Activated CD4-positive, alpha-beta T cell treated with anti-CD3 and anti-CD28 coated beads for 36 hours (primary cell): Measurements from ENCODE around the gene OGFRL1. TPM values are rescaled to one million over a fixed set of nuclear protein-coding genes. Genes with fewer than 3 reads are reported as not detected.
A peak's percentile ranks its signal among the peaks of the same experiment; 100 is the strongest.
"Not testable (repeated sequence)": the region's sequence is repeated elsewhere in the genome, so short reads cannot be mapped to it uniquely, and the experiment has no call there.

Experiments
- ATAC-seq: fragments of 200-7000 bp; cut with Tn5 transposase; one replicate; pipeline ENCODE4 v1.10.0; 2021; ENCODE audit warnings: mild to moderate bottlenecking, moderate library complexity
- CTCF ChIA-PET: fragments of 350-600 bp; sonication (Branson Sonifier 250); formaldehyde crosslinking; loops from one replicate; lab custom pipeline; 2021; ENCODE audit warnings: antibody characterized with exemption; lab: Charles Lee
- POLR2A ChIA-PET: fragments of 350-600 bp; sonication (Branson Sonifier 250); formaldehyde crosslinking; loops from one replicate; lab custom pipeline; 2021; ENCODE audit warnings: antibody characterized with exemption, inconsistent platforms; lab: Charles Lee
- DNase-seq: peaks from one replicate; pipeline ENCODE4 v3.0.0-alpha.2; 2020
- H3K27ac Mint-ChIP-seq: one replicate; pipeline ENCODE4 v1.8.0; 2021; ENCODE audit warnings: mixed read lengths
- H3K27me3 Mint-ChIP-seq: one replicate; pipeline ENCODE4 v1.8.0; 2021; ENCODE audit warnings: mixed read lengths
- H3K36me3 Mint-ChIP-seq: one replicate; pipeline ENCODE4 v1.8.0; 2021; ENCODE audit warnings: low read depth, mixed read lengths
- H3K4me1 Mint-ChIP-seq: one replicate; pipeline ENCODE4 v1.8.0; 2021; ENCODE audit warnings: mixed read lengths
- H3K4me3 Mint-ChIP-seq: one replicate; pipeline ENCODE4 v1.8.0; 2021; ENCODE audit warnings: mild to moderate bottlenecking, moderate library complexity, mixed read lengths
- H3K9me3 Mint-ChIP-seq: one replicate; pipeline ENCODE4 v1.8.0; 2021; ENCODE audit warnings: low read depth, mixed read lengths
- intact Hi-C, 2 experiments: fragments of 100-400 bp; cut with DNase I in 1 of 2; cut with micrococcal nuclease in 1 of 2; formaldehyde crosslinking; loops; one replicate each; pipeline versions ENCODE4 v1.14.2 to v1.15.1; 2022 to 2024; cut with DNase I, micrococcal nuclease
- total RNA-seq, 2 experiments: library from RNA; stranded (reverse); gene quantifications; one replicate each; pipeline ENCODE4 v1.2.3, GENCODE V29; 2021

Gene OGFRL1
- total RNA-seq, 2 experiments from 2014 or later = 4.0 to 4.3 TPM

- H3K9me3 Mint-ChIP-seq = no peaks in the 10 kb centered on the region
- ChIA-PET POLR2A (no interaction called here), CTCF (no interaction called here)
- no peak for DNase-seq
- peaks cover 3% of the 10 kb centered on the region for H3K27me3 Mint-ChIP-seq
- no peak overlapping the region for H3K4me3 Mint-ChIP-seq
- H3K36me3 Mint-ChIP-seq = no peaks in the 10 kb centered on the region
- ATAC-seq = no peak
- H3K27ac Mint-ChIP-seq = no peak overlapping the region
- intact Hi-C loops = no loop called here
- H3K4me1 Mint-ChIP-seq = no peaks in the 10 kb centered on the region
Observed at GRCh38 chr6:71258078-71258866, 30.3 kb upstream of the OGFRL1 start.

DNA sequence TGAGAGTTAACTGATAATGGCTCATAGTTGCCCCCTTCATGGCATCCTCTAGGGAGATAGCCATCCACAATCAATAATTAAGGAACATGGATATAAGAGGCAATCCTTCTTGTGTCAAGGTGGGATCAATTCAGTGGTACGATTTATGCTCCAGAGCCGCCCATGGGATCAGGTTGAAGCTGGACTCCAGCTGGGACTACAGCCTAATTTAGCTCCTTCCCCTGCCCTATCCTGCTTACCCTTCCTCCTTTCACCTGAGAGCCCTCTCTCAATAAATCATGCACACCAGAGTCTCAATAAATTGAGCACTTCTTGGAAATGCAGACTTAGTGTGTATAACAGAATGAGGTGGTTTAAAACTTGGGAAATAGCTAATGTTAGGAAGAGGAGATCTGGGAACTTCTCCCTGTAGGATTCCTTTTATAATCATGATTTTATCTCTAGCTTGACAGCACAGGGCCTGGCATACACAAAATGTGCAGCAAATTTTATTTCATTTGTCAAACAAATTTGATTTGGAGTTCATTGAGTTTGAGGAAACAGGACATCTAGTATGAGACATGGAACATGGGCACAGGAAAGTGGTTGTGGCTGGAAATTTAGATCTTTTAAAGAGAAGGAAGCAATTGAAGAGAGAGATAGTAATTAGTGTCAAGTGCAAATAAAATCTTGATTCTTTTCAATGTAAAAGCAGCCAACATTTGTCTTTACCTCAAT lies 28.6 kb upstream of the OGFRL1 start:
- Mint-ChIP-seq H3K4me1 (no peaks in the 10 kb centered on the region), H3K27ac (no peak overlapping the region), H3K27me3 (peaks cover 3% of the 10 kb centered on the region), H3K36me3 (no peaks in the 10 kb centered on the region), H3K4me3 (no peak overlapping the region), H3K9me3 (no peaks in the 10 kb centered on the region)
- intact Hi-C loops = no loop called here
- no peak for DNase-seq
- no peak for ATAC-seq
- CTCF ChIA-PET = no interaction called here
- POLR2A ChIA-PET = no interaction called here

- Mint-ChIP-seq H3K4me3 (no peak overlapping the region), H3K27me3 (peaks cover 4% of the 10 kb centered on the region), H3K4me1 (no peaks in the 10 kb centered on the region), H3K36me3 (no peaks in the 10 kb centered on the region), H3K27ac (no peak overlapping the region), H3K9me3 (no peaks in the 10 kb centered on the region)
- ChIA-PET POLR2A (no interaction called here), CTCF (no interaction called here)
- DNase-seq (no peak), ATAC-seq (no peak)
- intact Hi-C loops = no loop called here
Observed at GRCh38 chr6:71262914-71263313, 25.7 kb upstream of the OGFRL1 start.

DNA sequence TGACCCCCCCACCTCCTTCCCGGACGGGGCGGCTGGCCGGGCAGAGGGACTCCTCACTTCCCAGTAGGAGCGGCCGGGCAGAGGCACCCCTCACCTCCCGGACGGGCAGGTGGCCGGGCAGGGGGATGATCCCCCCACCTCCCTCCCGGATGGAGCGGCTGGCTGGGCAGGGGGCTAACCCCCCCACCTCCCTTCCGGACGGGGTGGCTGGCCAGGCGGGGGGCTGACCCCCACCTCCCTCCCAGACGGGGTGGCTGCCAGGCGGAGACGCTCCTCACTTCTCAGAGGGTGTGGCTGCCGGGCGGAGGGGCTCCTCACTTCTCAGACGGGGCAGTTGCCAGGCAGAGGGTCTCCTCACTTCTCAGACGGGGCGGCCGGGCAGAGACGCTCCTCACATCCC lies 22.2 kb upstream of the OGFRL1 start:
- ATAC-seq, POLR2A ChIA-PET, H3K27ac Mint-ChIP-seq: not testable (repeated sequence)

GRCh38 chr6:71268735-71269437 lies 19.7 kb upstream of the OGFRL1 start:
- Mint-ChIP-seq H3K4me1 (no peaks in the 10 kb centered on the region), H3K27ac (no peak overlapping the region), H3K4me3 (no peak overlapping the region), H3K27me3 (peaks cover 6% of the 10 kb centered on the region), H3K36me3 (no peaks in the 10 kb centered on the region), H3K9me3 (peaks cover 6% of the 10 kb centered on the region)
- ATAC-seq (no peak), DNase-seq (no peak)
- intact Hi-C loops = no loop called here
- CTCF ChIA-PET = no interaction called here
- POLR2A ChIA-PET = no interaction called here

More for the DNA sequence above, 22.2 kb upstream of the OGFRL1 start:
- CTCF ChIA-PET, H3K36me3 Mint-ChIP-seq, H3K4me1 Mint-ChIP-seq, H3K9me3 Mint-ChIP-seq, H3K27me3 Mint-ChIP-seq, DNase-seq, H3K4me3 Mint-ChIP-seq, intact Hi-C loops: not testable (repeated sequence)

GRCh38 chr6:71277926-71278600 lies 10.5 kb upstream of the OGFRL1 start:
- Mint-ChIP-seq H3K4me3 (no peak overlapping the region), H3K27me3 (no peaks in the 10 kb centered on the region), H3K9me3 (no peaks in the 10 kb centered on the region), H3K36me3 (no peaks in the 10 kb centered on the region), H3K27ac (no peak overlapping the region), H3K4me1 (no peaks in the 10 kb centered on the region)
- ChIA-PET CTCF (interaction anchor here (0.7 kb wide), 2 partner anchors 10 to 12 kb away, joined by 4 to 5 read pairs; partner anchors contain the start of gene OGFRL1), POLR2A (no interaction called here)
- intact Hi-C loops = no loop called here
- ATAC-seq (no peak), DNase-seq (no peak)

- no peak for ATAC-seq
- H3K4me3 Mint-ChIP-seq = no peak overlapping the region
- no peaks in the 10 kb centered on the region for H3K27me3 Mint-ChIP-seq
- no peak overlapping the region for H3K27ac Mint-ChIP-seq
- no peaks in the 10 kb centered on the region for H3K4me1 Mint-ChIP-seq
- intact Hi-C loops = no loop called here
- H3K9me3 Mint-ChIP-seq = no peaks in the 10 kb centered on the region
- no peak for DNase-seq
- no peaks in the 10 kb centered on the region for H3K36me3 Mint-ChIP-seq
- CTCF ChIA-PET = no interaction called here
- POLR2A ChIA-PET = interaction anchor here (1.0 kb wide), 1 partner anchor 9 kb away, joined by 3 read pairs; no protein-coding TSS in a partner anchor
Observed at GRCh38 chr6:71279321-71279720, 9.3 kb upstream of the OGFRL1 start.

DNA sequence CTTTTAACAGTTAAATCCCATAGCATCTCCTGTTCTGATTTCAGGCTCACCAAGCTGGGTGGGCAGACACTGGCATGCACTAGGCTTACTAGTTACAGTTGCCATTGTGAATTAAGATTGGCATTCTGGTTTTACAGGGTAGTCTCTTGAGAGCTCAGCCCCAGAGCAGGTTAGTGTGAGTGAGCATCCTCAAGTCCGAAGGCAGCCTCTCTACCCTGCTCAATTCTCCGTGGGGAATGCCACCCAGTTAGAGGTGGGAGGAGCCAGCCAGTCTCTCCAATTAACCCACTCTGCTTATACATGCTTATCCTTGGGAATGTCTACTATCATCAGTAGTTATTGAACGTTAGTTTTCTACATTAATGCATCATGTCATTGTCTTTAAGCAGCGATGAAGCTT lies 8.9 kb upstream of the OGFRL1 start:
- H3K27ac Mint-ChIP-seq = no peak overlapping the region
- intact Hi-C loops = no loop called here
- CTCF ChIA-PET = no interaction called here
- POLR2A ChIA-PET = interaction anchor here (1.0 kb wide), 1 partner anchor 9 kb away, joined by 3 read pairs; no protein-coding TSS in a partner anchor
- H3K4me3 Mint-ChIP-seq = no peak overlapping the region
- DNase-seq = no peak
- no peaks in the 10 kb centered on the region for H3K36me3 Mint-ChIP-seq
- H3K4me1 Mint-ChIP-seq = no peaks in the 10 kb centered on the region
- no peaks in the 10 kb centered on the region for H3K27me3 Mint-ChIP-seq
- H3K9me3 Mint-ChIP-seq = no peaks in the 10 kb centered on the region
- no peak for ATAC-seq

GRCh38 chr6:71280701-71281100 lies 7.9 kb upstream of the OGFRL1 start:
- ChIA-PET CTCF (interaction anchor here (1.0 kb wide), 1 partner anchor 41 kb away, joined by 3 read pairs; no protein-coding TSS in a partner anchor), POLR2A (no interaction called here)
- intact Hi-C loops = no loop called here
- Mint-ChIP-seq H3K4me3 (no peak overlapping the region), H3K27ac (no peak overlapping the region), H3K27me3 (no peaks in the 10 kb centered on the region), H3K9me3 (no peaks in the 10 kb centered on the region), H3K4me1 (no peaks in the 10 kb centered on the region), H3K36me3 (no peaks in the 10 kb centered on the region)
- DNase-seq (no peak), ATAC-seq (no peak)

DNA sequence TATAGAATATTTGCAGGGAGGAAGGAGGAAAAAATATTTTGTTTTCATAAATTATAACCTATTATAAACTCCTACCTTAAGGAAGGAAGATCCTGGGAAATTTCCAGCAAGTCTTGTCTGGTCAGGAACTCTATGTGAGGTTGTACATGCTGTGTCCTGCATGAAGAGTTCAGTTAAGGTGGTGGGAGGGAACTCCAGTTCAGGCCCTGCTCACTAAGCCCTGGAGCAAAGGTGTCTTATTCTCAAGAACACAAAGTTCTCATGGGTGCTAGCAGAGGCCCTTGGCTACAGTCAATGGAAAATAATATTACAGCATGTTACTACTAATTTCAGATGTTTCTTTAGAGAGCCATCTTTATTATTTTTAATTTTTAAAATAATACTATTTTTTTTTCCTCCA lies 3.8 kb upstream of the OGFRL1 start:
- intact Hi-C loops = loop anchor here in 1 of 2 experiments (5.0 kb wide), 1 partner anchor 872 kb away; the partner anchor contains the start of gene FAM135A
- Mint-ChIP-seq H3K27ac (no peak overlapping the region), H3K36me3 (no peaks in the 10 kb centered on the region), H3K9me3 (no peaks in the 10 kb centered on the region), H3K27me3 (no peaks in the 10 kb centered on the region), H3K4me1 (peaks cover 14% of the 10 kb centered on the region), H3K4me3 (no peak overlapping the region)
- no peak for DNase-seq
- ChIA-PET CTCF (no interaction called here), POLR2A (no interaction called here)
- ATAC-seq = no peak

- ChIA-PET CTCF (no interaction called here), POLR2A (no interaction called here)
- Mint-ChIP-seq H3K4me3 (peak overlapping the region; percentile 63), H3K9me3 (no peaks in the 10 kb centered on the region), H3K4me1 (peaks cover 27% of the 10 kb centered on the region), H3K27ac (no peak overlapping the region), H3K36me3 (no peaks in the 10 kb centered on the region), H3K27me3 (no peaks in the 10 kb centered on the region)
- intact Hi-C loops = loop anchor here in 1 of 2 experiments (5.0 kb wide), 1 partner anchor 875 kb away; the partner anchor contains the start of gene FAM135A
- ATAC-seq (no peak), DNase-seq (no peak)
Observed at GRCh38 chr6:71287038-71287437, 1.6 kb upstream of the OGFRL1 start.
